GM23338 (cell line): ENCODE measurements around the gene ADGRD1. TPM values are rescaled to one million over a fixed set of nuclear protein-coding genes. Genes with fewer than 3 reads are reported as not detected.

Source experiments
- ATAC-seq: fragments of 200-7000 bp; cut with Tn5 transposase; 3 replicates; pipeline ENCODE4 v1.9.1; 2020
- DNase-seq: peaks from one replicate; pipeline ENCODE4 v3.0.0-alpha.2; 2015; ENCODE audit warnings: low spot score
- H2AFZ ChIP-seq: fragments of 200-600 bp; sonication (generic); 2 replicates; pipeline ENCODE4 v1.8.0; 2016; ENCODE audit warnings: antibody characterized with exemption, mild to moderate bottlenecking, moderate library complexity
- H3F3A ChIP-seq: fragments of 200-600 bp; sonication (generic); replicated peaks from 2 replicates; pipeline ENCODE4 v1.8.0; 2017; ENCODE audit warnings: antibody characterized with exemption, mixed run types, low read depth
- H3K27ac ChIP-seq: fragments of 200-600 bp; sonication (generic); 2 replicates; pipeline ENCODE4 v1.6.1; 2016; ENCODE audit warnings: low read depth
- H3K27me3 ChIP-seq: fragments of 200-600 bp; sonication (generic); 2 replicates; pipeline ENCODE4 v1.8.0; 2016; ENCODE audit warnings: mild to moderate bottlenecking, mixed run types, moderate library complexity; ENCODE audit not compliant: insufficient read depth
- H3K36me3 ChIP-seq: fragments of 200-600 bp; sonication (generic); 2 replicates; pipeline ENCODE4 v1.8.0; 2016; ENCODE audit warnings: mild to moderate bottlenecking; ENCODE audit not compliant: insufficient read depth
- H3K4me1 ChIP-seq: fragments of 200-600 bp; sonication (generic); 2 replicates; pipeline ENCODE4 v1.8.0; 2016; ENCODE audit warnings: mild to moderate bottlenecking, moderate library complexity; ENCODE audit not compliant: insufficient read depth
- H3K4me2 ChIP-seq: fragments of 200-600 bp; sonication (generic); 2 replicates; pipeline ENCODE4 v1.7.1; 2017; ENCODE audit warnings: mixed run types
- H3K4me3 ChIP-seq: fragments of 200-600 bp; sonication (generic); 2 replicates; pipeline ENCODE4 v1.6.1; 2016; ENCODE audit warnings: mixed run types
- H3K79me2 ChIP-seq: fragments of 200-600 bp; sonication (generic); replicated peaks from 2 replicates; pipeline ENCODE4 v1.8.0; 2017; ENCODE audit warnings: mild to moderate bottlenecking; ENCODE audit not compliant: insufficient read depth
- H3K9me2 ChIP-seq: fragments of 200-600 bp; sonication (generic); 2 replicates; pipeline ENCODE4 v1.8.0; 2017; ENCODE audit not compliant: insufficient read depth
- H4K20me1 ChIP-seq: fragments of 200-600 bp; sonication (generic); replicated peaks from 2 replicates; pipeline ENCODE4 v1.8.0; 2017; ENCODE audit warnings: mild to moderate bottlenecking; ENCODE audit not compliant: insufficient read depth
- H3K27ac Mint-ChIP-seq: 2 replicates; pipeline ENCODE4 v1.8.0; 2020; ENCODE audit warnings: inconsistent platforms, mild to moderate bottlenecking, moderate library complexity, mixed read lengths
- H3K27me3 Mint-ChIP-seq: 3 replicates; pipeline ENCODE4 v1.8.0; 2022; ENCODE audit warnings: low read depth, mild to moderate bottlenecking, moderate library complexity, mixed read lengths, inconsistent platforms; ENCODE audit not compliant: insufficient read depth, poor library complexity
- H3K36me3 Mint-ChIP-seq: 3 replicates; pipeline ENCODE4 v1.8.0; 2021; ENCODE audit warnings: low read depth, mild to moderate bottlenecking, inconsistent platforms, moderate library complexity, mixed read lengths
- H3K4me1 Mint-ChIP-seq: 3 replicates; pipeline ENCODE4 v1.8.0; 2020; ENCODE audit warnings: mild to moderate bottlenecking, inconsistent platforms, mixed read lengths
- H3K4me3 Mint-ChIP-seq: 3 replicates; pipeline ENCODE4 v1.8.0; 2021; ENCODE audit warnings: moderate library complexity, mild to moderate bottlenecking, inconsistent platforms, mixed read lengths
- H3K9me3 Mint-ChIP-seq: 3 replicates; pipeline ENCODE4 v1.8.0; 2020; ENCODE audit warnings: moderate library complexity, mild to moderate bottlenecking, inconsistent platforms, mixed read lengths
- CREB1 ChIP-seq: fragments of 250-450 bp; sonication (Bioruptor Pico); IDR thresholded peaks from 2 replicates; pipeline ENCODE4 v1.5.0; 2020; ENCODE audit warnings: low read depth, mild to moderate bottlenecking, moderate library complexity
- CTCF ChIP-seq, 2 experiments: fragments of 200-600 bp in 1 of 2; sonication (generic) in 1 of 2; conservative IDR thresholded peaks; 2 replicates each; pipeline versions ENCODE4 v1.5.1 to v1.6.1; 2016 to 2017; ENCODE audit warnings: antibody characterized with exemption in 2 of 2, low read depth in 2 of 2, mild to moderate bottlenecking in 2 of 2, moderate library complexity in 1 of 2
- EZH2 ChIP-seq: fragments of 200-600 bp; sonication (generic); IDR thresholded peaks from one replicate; pipeline ENCODE4 v1.8.0; 2017; ENCODE audit warnings: antibody characterized with exemption, mild to moderate bottlenecking, low read depth; ENCODE audit not compliant: unreplicated experiment
- EZH2phosphoT487 ChIP-seq: fragments of 200-600 bp; sonication (generic); IDR thresholded peaks from one replicate; pipeline ENCODE4 v1.8.1; 2018; ENCODE audit warnings: antibody characterized with exemption; ENCODE audit not compliant: unreplicated experiment
- JUNB ChIP-seq: IDR thresholded peaks from one replicate; pipeline ENCODE4 v1.6.1; 2016; ENCODE audit warnings: antibody characterized with exemption; ENCODE audit not compliant: unreplicated experiment
- NANOG ChIP-seq: IDR thresholded peaks from 2 replicates; pipeline ENCODE4 v1.6.1; 2016; ENCODE audit warnings: antibody characterized with exemption, borderline replicate concordance
- POLR2AphosphoS5 ChIP-seq: IDR thresholded peaks from 2 replicates; pipeline ENCODE4 v1.6.1; 2016; ENCODE audit warnings: antibody characterized with exemption, low read depth
- REST ChIP-seq: IDR thresholded peaks from one replicate; pipeline ENCODE4 v1.6.1; 2018; ENCODE audit warnings: antibody characterized with exemption; ENCODE audit not compliant: unreplicated experiment
- STAT1 ChIP-seq: IDR thresholded peaks from one replicate; pipeline ENCODE4 v1.6.1; 2016; ENCODE audit warnings: antibody characterized with exemption; ENCODE audit not compliant: unreplicated experiment
- ZNF114 ChIP-seq: fragments of 250-450 bp; sonication (Bioruptor Pico); IDR thresholded peaks from 2 replicates; pipeline ENCODE4 v1.5.0; 2020; ENCODE audit warnings: mild to moderate bottlenecking, moderate library complexity
- ZNF331 ChIP-seq: fragments of 250-450 bp; sonication (Bioruptor Pico); IDR thresholded peaks from 2 replicates; pipeline ENCODE4 v1.5.0; 2020; ENCODE audit warnings: low read depth, mild to moderate bottlenecking, moderate library complexity
- polyA plus RNA-seq: library from polyadenylated mRNA; unstranded; fragments of >200 nt; fragmentation: Nextera tagmentation; extraction: Ambion mirVana; gene quantifications from 2 replicates; pipeline ENCODE4 v1.2.1, GENCODE V29; 2016
- total RNA-seq: library from RNA; depleted of rRNA; stranded (reverse); fragments of >200 nt; shearing (Covaris generic); gene quantifications from 2 replicates; pipeline ENCODE4 v1.2.3, GENCODE V29; 2014
- TF ChIP-seq, protein P1 (sequence below): fragments of 250-450 bp; sonication (Bioruptor Pico); IDR thresholded peaks from 2 replicates; pipeline ENCODE4 v1.5.0; 2020; ENCODE audit warnings: mild to moderate bottlenecking, moderate library complexity
- TF ChIP-seq, protein P2 (sequence below): IDR thresholded peaks from 2 replicates; pipeline ENCODE4 v1.6.1; 2016; ENCODE audit warnings: antibody characterized with exemption

ADGRD1 gene
- total and polyA plus RNA-seq, 2 experiments from 2014 or later = 1.4 TPM; not detected in 1

DNA sequence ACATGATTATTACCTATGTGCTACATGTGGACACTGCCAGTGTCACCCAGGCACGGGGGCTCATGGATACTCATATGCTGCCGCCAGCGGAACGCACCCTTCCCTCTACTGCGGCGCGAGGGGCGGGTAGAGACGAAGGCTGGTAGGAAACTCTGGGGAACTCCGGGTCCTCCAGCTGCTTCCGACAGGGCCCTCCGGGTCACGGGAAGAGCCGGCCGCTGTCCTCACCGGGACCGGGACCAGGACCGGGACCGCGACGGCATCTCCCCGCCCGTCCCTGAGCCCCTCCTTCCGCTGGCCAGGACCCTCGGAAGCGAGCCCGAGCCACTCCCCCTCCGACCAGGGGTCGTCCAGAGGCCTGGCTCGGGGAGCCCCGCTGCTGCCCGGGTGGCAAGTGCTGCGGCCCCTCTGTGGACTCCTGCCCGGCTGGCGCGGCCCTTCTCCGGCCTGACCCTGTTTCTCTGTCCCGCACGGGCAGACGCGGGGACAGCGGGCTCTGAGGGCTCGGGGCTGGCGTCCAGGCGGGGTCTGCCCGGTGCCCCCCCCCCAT lies 209.6 kb downstream of the ADGRD1 start:
- Histone ChIP-seq H3K79me2 (no peaks in the 10 kb centered on the region), H3F3A (no peaks in the 10 kb centered on the region), H3K4me3 (no peak overlapping the region), H3K27me3 (no peaks in the 10 kb centered on the region), H2AFZ (no peak overlapping the region), H3K4me2 (no peak overlapping the region), H3K27ac (no peak overlapping the region), H3K9me2 (no peaks in the 10 kb centered on the region), H4K20me1 (no peaks in the 10 kb centered on the region), H3K36me3 (no peaks in the 10 kb centered on the region), H3K4me1 (no peaks in the 10 kb centered on the region)
- Mint-ChIP-seq H3K4me3 (no peak overlapping the region), H3K9me3 (no peaks in the 10 kb centered on the region; the same call in 2 of the 3 replicates), H3K27ac (no peak overlapping the region), H3K4me1 (0 out of 3 replicates have a peak, but pooled peaks cover 3% of the 10 kb centered on the region), H3K36me3 (no peaks in the 10 kb centered on the region), H3K27me3 (peaks cover 2% of the 10 kb centered on the region)
- no peak for TF ChIP-seq POLR2AphosphoS5
- TF ChIP-seq ZNF114 (CRISPR knock-in tag) = no peak
- no peak for TF ChIP-seq JUNB
- no peak for TF ChIP-seq CTCF (conservative IDR thresholded peaks at IDR 0.05; ENCODE audit: low read depth in 2 of 2)
- TF ChIP-seq, protein P1, sequence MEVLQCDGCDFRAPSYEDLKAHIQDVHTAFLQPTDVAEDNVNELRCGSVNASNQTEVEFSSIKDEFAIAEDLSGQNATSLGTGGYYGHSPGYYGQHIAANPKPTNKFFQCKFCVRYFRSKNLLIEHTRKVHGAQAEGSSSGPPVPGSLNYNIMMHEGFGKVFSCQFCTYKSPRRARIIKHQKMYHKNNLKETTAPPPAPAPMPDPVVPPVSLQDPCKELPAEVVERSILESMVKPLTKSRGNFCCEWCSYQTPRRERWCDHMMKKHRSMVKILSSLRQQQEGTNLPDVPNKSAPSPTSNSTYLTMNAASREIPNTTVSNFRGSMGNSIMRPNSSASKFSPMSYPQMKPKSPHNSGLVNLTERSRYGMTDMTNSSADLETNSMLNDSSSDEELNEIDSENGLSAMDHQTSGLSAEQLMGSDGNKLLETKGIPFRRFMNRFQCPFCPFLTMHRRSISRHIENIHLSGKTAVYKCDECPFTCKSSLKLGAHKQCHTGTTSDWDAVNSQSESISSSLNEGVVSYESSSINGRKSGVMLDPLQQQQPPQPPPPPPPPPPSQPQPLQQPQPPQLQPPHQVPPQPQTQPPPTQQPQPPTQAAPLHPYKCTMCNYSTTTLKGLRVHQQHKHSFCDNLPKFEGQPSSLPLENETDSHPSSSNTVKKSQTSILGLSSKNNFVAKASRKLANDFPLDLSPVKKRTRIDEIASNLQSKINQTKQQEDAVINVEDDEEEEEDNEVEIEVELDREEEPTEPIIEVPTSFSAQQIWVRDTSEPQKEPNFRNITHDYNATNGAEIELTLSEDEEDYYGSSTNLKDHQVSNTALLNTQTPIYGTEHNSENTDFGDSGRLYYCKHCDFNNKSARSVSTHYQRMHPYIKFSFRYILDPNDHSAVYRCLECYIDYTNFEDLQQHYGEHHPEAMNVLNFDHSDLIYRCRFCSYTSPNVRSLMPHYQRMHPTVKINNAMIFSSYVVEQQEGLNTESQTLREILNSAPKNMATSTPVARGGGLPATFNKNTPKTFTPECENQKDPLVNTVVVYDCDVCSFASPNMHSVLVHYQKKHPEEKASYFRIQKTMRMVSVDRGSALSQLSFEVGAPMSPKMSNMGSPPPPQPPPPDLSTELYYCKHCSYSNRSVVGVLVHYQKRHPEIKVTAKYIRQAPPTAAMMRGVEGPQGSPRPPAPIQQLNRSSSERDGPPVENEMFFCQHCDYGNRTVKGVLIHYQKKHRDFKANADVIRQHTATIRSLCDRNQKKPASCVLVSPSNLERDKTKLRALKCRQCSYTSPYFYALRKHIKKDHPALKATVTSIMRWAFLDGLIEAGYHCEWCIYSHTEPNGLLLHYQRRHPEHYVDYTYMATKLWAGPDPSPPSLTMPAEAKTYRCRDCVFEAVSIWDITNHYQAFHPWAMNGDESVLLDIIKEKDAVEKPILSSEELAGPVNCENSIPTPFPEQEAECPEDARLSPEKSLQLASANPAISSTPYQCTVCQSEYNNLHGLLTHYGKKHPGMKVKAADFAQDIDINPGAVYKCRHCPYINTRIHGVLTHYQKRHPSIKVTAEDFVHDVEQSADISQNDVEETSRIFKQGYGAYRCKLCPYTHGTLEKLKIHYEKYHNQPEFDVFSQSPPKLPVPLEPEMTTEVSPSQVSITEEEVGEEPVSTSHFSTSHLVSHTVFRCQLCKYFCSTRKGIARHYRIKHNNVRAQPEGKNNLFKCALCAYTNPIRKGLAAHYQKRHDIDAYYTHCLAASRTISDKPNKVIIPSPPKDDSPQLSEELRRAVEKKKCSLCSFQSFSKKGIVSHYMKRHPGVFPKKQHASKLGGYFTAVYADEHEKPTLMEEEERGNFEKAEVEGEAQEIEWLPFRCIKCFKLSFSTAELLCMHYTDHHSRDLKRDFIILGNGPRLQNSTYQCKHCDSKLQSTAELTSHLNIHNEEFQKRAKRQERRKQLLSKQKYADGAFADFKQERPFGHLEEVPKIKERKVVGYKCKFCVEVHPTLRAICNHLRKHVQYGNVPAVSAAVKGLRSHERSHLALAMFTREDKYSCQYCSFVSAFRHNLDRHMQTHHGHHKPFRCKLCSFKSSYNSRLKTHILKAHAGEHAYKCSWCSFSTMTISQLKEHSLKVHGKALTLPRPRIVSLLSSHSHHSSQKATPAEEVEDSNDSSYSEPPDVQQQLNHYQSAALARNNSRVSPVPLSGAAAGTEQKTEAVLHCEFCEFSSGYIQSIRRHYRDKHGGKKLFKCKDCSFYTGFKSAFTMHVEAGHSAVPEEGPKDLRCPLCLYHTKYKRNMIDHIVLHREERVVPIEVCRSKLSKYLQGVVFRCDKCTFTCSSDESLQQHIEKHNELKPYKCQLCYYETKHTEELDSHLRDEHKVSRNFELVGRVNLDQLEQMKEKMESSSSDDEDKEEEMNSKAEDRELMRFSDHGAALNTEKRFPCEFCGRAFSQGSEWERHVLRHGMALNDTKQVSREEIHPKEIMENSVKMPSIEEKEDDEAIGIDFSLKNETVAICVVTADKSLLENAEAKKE (CRISPR knock-in tag) = no peak
- no peak for TF ChIP-seq REST
- TF ChIP-seq, protein P2, sequence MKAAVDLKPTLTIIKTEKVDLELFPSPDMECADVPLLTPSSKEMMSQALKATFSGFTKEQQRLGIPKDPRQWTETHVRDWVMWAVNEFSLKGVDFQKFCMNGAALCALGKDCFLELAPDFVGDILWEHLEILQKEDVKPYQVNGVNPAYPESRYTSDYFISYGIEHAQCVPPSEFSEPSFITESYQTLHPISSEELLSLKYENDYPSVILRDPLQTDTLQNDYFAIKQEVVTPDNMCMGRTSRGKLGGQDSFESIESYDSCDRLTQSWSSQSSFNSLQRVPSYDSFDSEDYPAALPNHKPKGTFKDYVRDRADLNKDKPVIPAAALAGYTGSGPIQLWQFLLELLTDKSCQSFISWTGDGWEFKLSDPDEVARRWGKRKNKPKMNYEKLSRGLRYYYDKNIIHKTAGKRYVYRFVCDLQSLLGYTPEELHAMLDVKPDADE = no peak
- no peak for TF ChIP-seq NANOG
- no peak for TF ChIP-seq CREB1 (CRISPR knock-in tag)
- no peak for TF ChIP-seq ZNF331 (CRISPR knock-in tag)
- TF ChIP-seq STAT1 = no peak
- no peak for TF ChIP-seq EZH2phosphoT487
- no peak for TF ChIP-seq EZH2
- no peak for ATAC-seq
- no peak for DNase-seq
